ENCODE data around the gene ADGRE2.
"Not testable (repeated sequence)": the region's sequence is repeated elsewhere in the genome, so short reads cannot be mapped to it uniquely, and the experiment has no call there.

The ADGRE2 gene

DNA sequence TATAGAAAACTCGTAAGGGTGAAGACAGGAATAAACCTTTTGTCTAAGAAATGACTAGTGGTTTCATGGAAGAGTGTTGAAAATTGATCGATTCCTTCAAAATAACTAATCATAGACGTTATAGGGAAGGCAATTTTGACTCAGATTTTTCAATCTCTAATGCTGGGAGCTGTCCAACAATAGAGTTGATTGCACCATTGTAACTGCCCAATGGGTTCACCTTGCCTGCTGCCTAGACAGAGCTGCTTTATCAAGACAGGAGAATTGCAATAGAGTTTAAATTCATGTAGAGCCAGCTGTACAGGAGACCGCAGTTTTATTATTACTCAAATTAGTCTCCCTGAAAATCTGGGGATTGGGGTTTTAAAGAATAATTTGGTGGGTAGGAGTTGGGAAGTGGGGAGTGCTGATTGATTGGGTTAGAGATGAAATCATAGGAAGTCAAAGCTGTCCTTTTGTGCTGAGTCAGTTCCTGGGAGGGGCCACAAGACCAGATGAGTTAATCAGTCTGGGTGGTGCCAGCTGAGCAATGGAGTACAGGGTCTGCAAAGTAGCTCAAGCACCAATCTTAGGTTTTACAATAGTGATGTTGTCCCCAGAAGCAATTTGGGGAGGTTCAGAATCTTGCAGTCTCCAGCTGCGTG, 16.8 kb upstream of the ADGRE2 start:
- Histone ChIP-seq H3K27ac (ENCODE audit: low read depth, low read length) (no peak overlapping the region), H3K9me3 (ENCODE audit: control insufficient read depth in 1 of 2, low read length in 2 of 2) (peaks cover 0 to 4% of the 10 kb centered on the region in 2 donors), H3K9ac (ENCODE audit: low read depth in 1 of 2, low read length in 2 of 2) (no peak overlapping the region), H3K36me3 (ENCODE audit: control insufficient read depth in 1 of 2, insufficient read depth in 2 of 2, low read length in 2 of 2) (no peaks in the 10 kb centered on the region), H3K27me3 (ENCODE audit: control insufficient read depth in 1 of 2, insufficient read depth in 2 of 2, low read length in 2 of 2) (no peaks in the 10 kb centered on the region), H3K4me3 (ENCODE audit: low read depth in 1 of 2, low read length in 2 of 2) (no peak overlapping the region), H3K4me1 (ENCODE audit: control insufficient read depth in 1 of 2, insufficient read depth in 2 of 2, low read length in 2 of 2) (no peaks in the 10 kb centered on the region)

- not testable (repeated sequence) for H3K9me3 ChIP-seq (ENCODE audit: control insufficient read depth in 1 of 2, low read length in 2 of 2); H3K4me3 ChIP-seq (ENCODE audit: low read depth in 1 of 2, low read length in 2 of 2); H3K36me3 ChIP-seq (ENCODE audit: control insufficient read depth in 1 of 2, insufficient read depth in 2 of 2, low read length in 2 of 2); H3K9ac ChIP-seq (ENCODE audit: low read depth in 1 of 2, low read length in 2 of 2); H3K27ac ChIP-seq (ENCODE audit: low read depth, low read length); H3K27me3 ChIP-seq (ENCODE audit: control insufficient read depth in 1 of 2, insufficient read depth in 2 of 2, low read length in 2 of 2); H3K4me1 ChIP-seq (ENCODE audit: control insufficient read depth in 1 of 2, insufficient read depth in 2 of 2, low read length in 2 of 2)
Observed at GRCh38 chr19:14792250-14792649, 13.9 kb upstream of the ADGRE2 start.

DNA sequence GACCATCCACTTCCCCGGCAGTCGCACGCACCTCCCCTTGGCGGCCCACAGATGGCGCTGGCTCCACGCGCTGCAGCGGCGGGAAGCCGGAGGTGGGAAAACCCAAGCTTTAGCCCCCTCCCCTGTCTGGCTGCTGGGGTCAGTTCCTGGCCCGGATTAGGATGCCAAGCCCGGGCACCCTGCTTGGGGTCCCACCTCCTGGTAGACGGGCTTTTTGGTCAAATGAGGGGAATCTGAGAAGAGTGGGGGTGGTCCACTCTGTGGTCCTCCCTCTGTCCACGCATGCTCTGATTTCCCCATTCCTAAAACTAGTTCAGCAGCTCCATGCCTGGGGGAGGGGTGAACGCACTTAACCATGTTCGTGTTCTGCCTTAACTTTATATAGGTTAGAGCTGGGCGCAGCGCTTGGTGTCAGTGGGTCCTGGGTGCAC, 8.1 kb upstream of the ADGRE2 start:
- Histone ChIP-seq H3K36me3 (ENCODE audit: control insufficient read depth in 1 of 2, insufficient read depth in 2 of 2, low read length in 2 of 2) (no peaks in the 10 kb centered on the region), H3K4me3 (ENCODE audit: low read depth in 1 of 2, low read length in 2 of 2) (no peak overlapping the region), H3K9me3 (ENCODE audit: control insufficient read depth in 1 of 2, low read length in 2 of 2) (no peaks in the 10 kb centered on the region), H3K4me1 (ENCODE audit: control insufficient read depth in 1 of 2, insufficient read depth in 2 of 2, low read length in 2 of 2) (no peaks in the 10 kb centered on the region), H3K27ac (ENCODE audit: low read depth, low read length) (no peak overlapping the region), H3K27me3 (ENCODE audit: control insufficient read depth in 1 of 2, insufficient read depth in 2 of 2, low read length in 2 of 2) (no peaks in the 10 kb centered on the region), H3K9ac (ENCODE audit: low read depth in 1 of 2, low read length in 2 of 2) (no peak overlapping the region)

- H3K9ac ChIP-seq (ENCODE audit: low read depth in 1 of 2, low read length in 2 of 2); H3K27me3 ChIP-seq (ENCODE audit: control insufficient read depth in 1 of 2, insufficient read depth in 2 of 2, low read length in 2 of 2); H3K27ac ChIP-seq (ENCODE audit: low read depth, low read length); H3K9me3 ChIP-seq (ENCODE audit: control insufficient read depth in 1 of 2, low read length in 2 of 2); H3K4me1 ChIP-seq (ENCODE audit: control insufficient read depth in 1 of 2, insufficient read depth in 2 of 2, low read length in 2 of 2); H3K36me3 ChIP-seq (ENCODE audit: control insufficient read depth in 1 of 2, insufficient read depth in 2 of 2, low read length in 2 of 2); H3K4me3 ChIP-seq (ENCODE audit: low read depth in 1 of 2, low read length in 2 of 2): not testable (repeated sequence)
Observed at GRCh38 chr19:14785102-14785793, 6.9 kb upstream of the ADGRE2 start.

- H3K36me3 ChIP-seq (ENCODE audit: control insufficient read depth in 1 of 2, insufficient read depth in 2 of 2, low read length in 2 of 2); H3K4me3 ChIP-seq (ENCODE audit: low read depth in 1 of 2, low read length in 2 of 2); H3K9me3 ChIP-seq (ENCODE audit: control insufficient read depth in 1 of 2, low read length in 2 of 2); H3K4me1 ChIP-seq (ENCODE audit: control insufficient read depth in 1 of 2, insufficient read depth in 2 of 2, low read length in 2 of 2); H3K9ac ChIP-seq (ENCODE audit: low read depth in 1 of 2, low read length in 2 of 2); H3K27ac ChIP-seq (ENCODE audit: low read depth, low read length); H3K27me3 ChIP-seq (ENCODE audit: control insufficient read depth in 1 of 2, insufficient read depth in 2 of 2, low read length in 2 of 2): not testable (repeated sequence)
Observed at GRCh38 chr19:14784730-14785101, 6.4 kb upstream of the ADGRE2 start.

DNA sequence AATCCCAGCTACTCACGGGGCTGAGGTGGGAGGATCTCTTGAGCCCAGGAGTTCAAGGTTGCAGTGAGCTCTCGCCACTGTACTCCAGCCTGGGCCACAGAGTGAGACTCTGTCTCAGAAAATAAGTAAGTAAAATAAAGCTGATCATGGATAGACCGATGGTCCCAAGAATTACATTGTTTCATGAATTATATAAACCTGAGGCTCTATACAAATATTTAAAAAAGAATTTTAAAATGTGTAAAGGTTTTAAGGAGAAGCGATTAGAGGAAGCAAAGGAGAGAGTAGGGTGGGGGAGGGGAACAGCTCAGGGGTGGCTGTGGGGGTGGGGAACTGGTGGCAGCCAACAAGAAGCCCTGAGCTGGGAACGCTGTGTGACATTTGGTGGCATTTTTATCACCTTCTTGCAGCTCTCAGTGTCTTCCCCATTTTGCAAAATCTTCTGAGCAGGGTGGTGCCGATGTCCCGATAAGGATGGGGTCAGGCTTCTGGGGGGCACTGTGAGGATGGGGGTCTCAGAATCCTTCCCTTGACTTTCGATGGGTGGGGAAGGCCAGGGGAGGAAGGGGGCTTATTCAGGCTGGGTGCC, 5.1 kb upstream of the ADGRE2 start:
- not testable (repeated sequence) for H3K4me3 ChIP-seq (ENCODE audit: low read depth in 1 of 2, low read length in 2 of 2); H3K27me3 ChIP-seq (ENCODE audit: control insufficient read depth in 1 of 2, insufficient read depth in 2 of 2, low read length in 2 of 2); H3K4me1 ChIP-seq (ENCODE audit: control insufficient read depth in 1 of 2, insufficient read depth in 2 of 2, low read length in 2 of 2); H3K9me3 ChIP-seq (ENCODE audit: control insufficient read depth in 1 of 2, low read length in 2 of 2); H3K36me3 ChIP-seq (ENCODE audit: control insufficient read depth in 1 of 2, insufficient read depth in 2 of 2, low read length in 2 of 2); H3K9ac ChIP-seq (ENCODE audit: low read depth in 1 of 2, low read length in 2 of 2)
- peak overlapping the region; percentile 10 for H3K27ac ChIP-seq (ENCODE audit: low read depth, low read length)

DNA sequence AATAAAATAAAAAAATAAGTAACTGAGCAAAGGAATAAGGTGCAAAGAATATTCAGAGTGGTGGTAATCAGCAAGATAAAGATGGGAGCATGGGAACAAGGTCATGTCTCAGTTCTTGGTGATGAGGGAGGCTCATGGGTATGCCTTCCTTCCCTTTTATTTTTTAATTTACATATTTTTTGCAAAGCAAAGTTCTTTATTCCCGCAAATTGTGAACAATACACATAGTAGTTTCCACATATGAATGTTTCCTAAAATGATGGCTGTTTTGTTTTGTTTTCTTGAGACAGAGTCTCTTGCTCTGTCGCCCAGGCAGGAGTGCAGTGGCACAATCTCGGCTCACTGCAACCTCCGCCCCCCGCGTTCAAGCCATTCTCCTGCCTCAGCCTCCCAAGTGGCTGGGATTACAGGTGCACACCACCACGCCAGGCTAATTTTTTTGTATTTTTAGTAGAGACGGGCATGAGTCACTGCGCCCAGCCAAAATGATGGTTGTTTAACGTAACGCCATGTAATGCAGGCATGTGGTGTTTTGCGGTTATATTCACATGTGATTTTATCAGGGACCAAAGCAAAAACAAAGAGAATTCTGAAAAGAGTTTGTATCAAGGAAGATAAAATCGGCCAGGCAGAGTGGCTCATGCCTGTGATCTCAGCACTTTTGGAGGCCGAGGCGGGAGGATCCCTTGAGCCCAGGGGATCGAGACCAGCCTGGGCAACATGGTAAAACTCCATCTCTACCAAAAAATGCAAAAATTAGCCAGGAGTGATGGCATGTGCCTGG, 4.5 kb upstream of the ADGRE2 start:
- peak overlapping the region; percentile 10 for H3K27ac ChIP-seq (ENCODE audit: low read depth, low read length)
- no peaks in the 10 kb centered on the region for H3K36me3 ChIP-seq (ENCODE audit: control insufficient read depth in 1 of 2, insufficient read depth in 2 of 2, low read length in 2 of 2)
- no peak overlapping the region for H3K9ac ChIP-seq (ENCODE audit: low read depth in 1 of 2, low read length in 2 of 2)
- no peaks in the 10 kb centered on the region for H3K4me1 ChIP-seq (ENCODE audit: control insufficient read depth in 1 of 2, insufficient read depth in 2 of 2, low read length in 2 of 2)
- H3K27me3 ChIP-seq (ENCODE audit: control insufficient read depth in 1 of 2, insufficient read depth in 2 of 2, low read length in 2 of 2), result no peaks in the 10 kb centered on the region
- H3K4me3 ChIP-seq (ENCODE audit: low read depth in 1 of 2, low read length in 2 of 2), result no peak overlapping the region
- H3K9me3 ChIP-seq (ENCODE audit: control insufficient read depth in 1 of 2, low read length in 2 of 2), result no peaks in the 10 kb centered on the region

GRCh38 chr19:14781713-14782536, 3.6 kb upstream of the ADGRE2 start:
- not testable (repeated sequence) for H3K4me3 ChIP-seq (ENCODE audit: low read depth in 1 of 2, low read length in 2 of 2); H3K4me1 ChIP-seq (ENCODE audit: control insufficient read depth in 1 of 2, insufficient read depth in 2 of 2, low read length in 2 of 2); H3K9me3 ChIP-seq (ENCODE audit: control insufficient read depth in 1 of 2, low read length in 2 of 2); H3K9ac ChIP-seq (ENCODE audit: low read depth in 1 of 2, low read length in 2 of 2); H3K27me3 ChIP-seq (ENCODE audit: control insufficient read depth in 1 of 2, insufficient read depth in 2 of 2, low read length in 2 of 2); H3K36me3 ChIP-seq (ENCODE audit: control insufficient read depth in 1 of 2, insufficient read depth in 2 of 2, low read length in 2 of 2); H3K27ac ChIP-seq (ENCODE audit: low read depth, low read length)

DNA sequence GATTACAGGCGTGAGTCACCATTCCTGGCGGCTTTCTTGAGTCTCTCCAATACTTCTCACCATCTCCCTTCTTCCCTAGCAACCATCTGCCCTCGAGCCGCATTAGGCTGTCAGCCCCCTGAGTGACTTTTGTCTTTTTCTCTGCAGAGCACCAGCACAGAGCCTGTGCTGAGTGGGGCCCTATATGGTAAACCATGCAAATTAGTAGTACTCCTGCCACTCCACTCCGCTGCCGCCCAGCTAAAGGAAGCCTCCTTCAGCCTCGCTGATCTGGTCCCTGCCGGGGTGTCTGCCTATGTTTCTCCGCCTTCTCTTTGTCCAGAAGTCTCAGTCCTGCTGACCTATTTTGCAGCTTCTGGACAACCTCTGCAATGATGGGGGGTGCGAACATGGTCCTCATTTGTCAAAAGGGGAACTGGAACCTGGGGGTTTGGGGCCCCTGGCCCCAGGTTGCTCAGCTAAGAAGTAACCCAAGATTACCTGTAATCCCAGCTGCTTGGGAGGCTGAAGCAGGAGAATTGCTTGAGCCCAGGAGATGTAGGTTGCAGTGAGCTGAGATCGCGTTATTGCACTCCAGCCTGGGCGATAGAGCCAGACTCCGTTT, 2.4 kb upstream of the ADGRE2 start:
- not testable (repeated sequence) for H3K9me3 ChIP-seq (ENCODE audit: control insufficient read depth in 1 of 2, low read length in 2 of 2); H3K9ac ChIP-seq (ENCODE audit: low read depth in 1 of 2, low read length in 2 of 2); H3K4me1 ChIP-seq (ENCODE audit: control insufficient read depth in 1 of 2, insufficient read depth in 2 of 2, low read length in 2 of 2); H3K27me3 ChIP-seq (ENCODE audit: control insufficient read depth in 1 of 2, insufficient read depth in 2 of 2, low read length in 2 of 2); H3K36me3 ChIP-seq (ENCODE audit: control insufficient read depth in 1 of 2, insufficient read depth in 2 of 2, low read length in 2 of 2); H3K4me3 ChIP-seq (ENCODE audit: low read depth in 1 of 2, low read length in 2 of 2); H3K27ac ChIP-seq (ENCODE audit: low read depth, low read length)
